Smooth muscle cell (in vitro differentiated cells): ENCODE data around the gene MDH1. TPM values are rescaled to one million over a fixed set of nuclear protein-coding genes. Genes with fewer than 3 reads are reported as not detected.
"Not testable (repeated sequence)": the region's sequence is repeated elsewhere in the genome, so short reads cannot be mapped to it uniquely, and the experiment has no call there.

Experiments used
- DNase-seq: peaks from one replicate; lab custom pipeline; 2025; ENCODE audit not compliant: unreplicated experiment; lab: John Stamatoyannopoulos, UW
- H2AFZ ChIP-seq: fragments of 200-600 bp; sonication (generic); 2 replicates; pipeline ENCODE4 v1.6.0; 2016; ENCODE audit warnings: antibody characterized with exemption, low read depth, mild to moderate bottlenecking
- H3F3A ChIP-seq: fragments of 200-600 bp; sonication (generic); 2 replicates; pipeline ENCODE4 v1.6.0; 2017; ENCODE audit warnings: antibody characterized with exemption, low read depth
- H3K27ac ChIP-seq: fragments of 200-600 bp; sonication (generic); 2 replicates; pipeline ENCODE4 v1.5.1; 2016; ENCODE audit warnings: low read depth, mild to moderate bottlenecking
- H3K27me3 ChIP-seq: fragments of 200-600 bp; sonication (generic); 2 replicates; pipeline ENCODE4 v1.6.1; 2016; ENCODE audit warnings: low read depth, mild to moderate bottlenecking
- H3K36me3 ChIP-seq: fragments of 200-600 bp; sonication (generic); 2 replicates; pipeline ENCODE4 v1.5.1; 2016; ENCODE audit warnings: low read depth
- H3K4me1 ChIP-seq: fragments of 200-600 bp; sonication (generic); 2 replicates; pipeline ENCODE4 v1.5.1; 2016; ENCODE audit warnings: low read depth
- H3K4me2 ChIP-seq: fragments of 200-600 bp; sonication (generic); 2 replicates; pipeline ENCODE4 v1.6.0; 2016; ENCODE audit warnings: mild to moderate bottlenecking
- H3K4me3 ChIP-seq: fragments of 200-600 bp; sonication (generic); 2 replicates; pipeline ENCODE4 v1.5.1; 2016; ENCODE audit warnings: mild to moderate bottlenecking
- H3K79me2 ChIP-seq: fragments of 200-600 bp; sonication (generic); 2 replicates; pipeline ENCODE4 v1.6.0; 2016; ENCODE audit warnings: low read depth, mild to moderate bottlenecking
- H3K9ac ChIP-seq: fragments of 200-600 bp; sonication (generic); 2 replicates; pipeline ENCODE4 v1.6.0; 2016; ENCODE audit warnings: low read depth
- H3K9me3 ChIP-seq: fragments of 200-600 bp; sonication (generic); replicated peaks from 2 replicates; pipeline ENCODE4 v1.5.1; 2016; ENCODE audit warnings: low read depth
- H4K20me1 ChIP-seq: fragments of 200-600 bp; sonication (generic); 2 replicates; pipeline ENCODE4 v1.6.0; 2016; ENCODE audit warnings: low read depth
- WGBS: methylation state at CpG from one replicate; pipeline ENCODE4 v1.1.7; 2016; ENCODE audit warnings: low lambda C conversion rate; 5-methylcytosine and 5-hydroxymethylcytosine counted together
- polyA plus RNA-seq: library from polyadenylated mRNA; unstranded; fragments of >200 nt; fragmentation: Nextera tagmentation; extraction: Ambion mirVana; gene quantifications from 2 replicates; pipeline ENCODE4 v1.2.1, GENCODE V29; 2016
- total RNA-seq: library from RNA; depleted of rRNA; stranded (reverse); fragments of >200 nt; gene quantifications from 2 replicates; pipeline ENCODE4 v1.2.3, GENCODE V29; 2014
- TF ChIP-seq, protein P1 (sequence below): fragments of 200-600 bp; sonication (generic); IDR thresholded peaks from 2 replicates; pipeline ENCODE4 v1.5.1; 2017; ENCODE audit warnings: borderline replicate concordance, mild to moderate bottlenecking, antibody characterized with exemption; ENCODE audit not compliant: insufficient read depth, poor library complexity, severe bottlenecking

MDH1 gene
- total and polyA plus RNA-seq, 2 experiments from 2014 or later, result 275 to 290 TPM

DNA sequence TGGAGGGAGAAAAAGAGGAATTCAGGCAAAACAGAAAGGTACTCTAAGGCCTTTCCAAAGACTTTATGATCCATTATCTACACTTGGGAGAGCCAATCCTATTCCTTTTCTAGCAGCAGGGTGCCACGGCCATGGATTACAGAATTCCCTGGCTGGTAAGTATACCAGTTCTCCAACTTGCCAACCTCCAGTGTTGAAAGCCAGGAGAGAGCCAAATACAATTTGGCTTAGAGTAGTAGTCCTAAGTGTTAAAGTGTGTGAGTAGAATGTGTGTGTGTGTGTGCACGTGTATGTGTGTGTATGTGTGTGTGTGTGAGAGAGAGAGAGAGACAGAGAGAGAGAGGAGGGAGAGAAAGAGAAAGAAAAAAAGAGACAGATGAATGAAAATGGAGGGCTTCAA lies 43.7 kb upstream of the MDH1 start:
- TF ChIP-seq, protein P1, sequence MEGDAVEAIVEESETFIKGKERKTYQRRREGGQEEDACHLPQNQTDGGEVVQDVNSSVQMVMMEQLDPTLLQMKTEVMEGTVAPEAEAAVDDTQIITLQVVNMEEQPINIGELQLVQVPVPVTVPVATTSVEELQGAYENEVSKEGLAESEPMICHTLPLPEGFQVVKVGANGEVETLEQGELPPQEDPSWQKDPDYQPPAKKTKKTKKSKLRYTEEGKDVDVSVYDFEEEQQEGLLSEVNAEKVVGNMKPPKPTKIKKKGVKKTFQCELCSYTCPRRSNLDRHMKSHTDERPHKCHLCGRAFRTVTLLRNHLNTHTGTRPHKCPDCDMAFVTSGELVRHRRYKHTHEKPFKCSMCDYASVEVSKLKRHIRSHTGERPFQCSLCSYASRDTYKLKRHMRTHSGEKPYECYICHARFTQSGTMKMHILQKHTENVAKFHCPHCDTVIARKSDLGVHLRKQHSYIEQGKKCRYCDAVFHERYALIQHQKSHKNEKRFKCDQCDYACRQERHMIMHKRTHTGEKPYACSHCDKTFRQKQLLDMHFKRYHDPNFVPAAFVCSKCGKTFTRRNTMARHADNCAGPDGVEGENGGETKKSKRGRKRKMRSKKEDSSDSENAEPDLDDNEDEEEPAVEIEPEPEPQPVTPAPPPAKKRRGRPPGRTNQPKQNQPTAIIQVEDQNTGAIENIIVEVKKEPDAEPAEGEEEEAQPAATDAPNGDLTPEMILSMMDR, result no peak
- no peak overlapping the region for H3K9ac ChIP-seq
- H3K27me3 ChIP-seq, result no peaks in the 10 kb centered on the region
- H3K4me2 ChIP-seq, result no peak overlapping the region
- no peak overlapping the region for H2AFZ ChIP-seq
- peaks cover 5% of the 10 kb centered on the region for H4K20me1 ChIP-seq
- H3K79me2 ChIP-seq, result peaks cover 3% of the 10 kb centered on the region
- no peaks in the 10 kb centered on the region for H3F3A ChIP-seq
- 95% methylated on average over 2 of the region's 2 CpGs for WGBS
- H3K9me3 ChIP-seq, result no peaks in the 10 kb centered on the region
- H3K4me3 ChIP-seq, result no peak overlapping the region
- no peaks in the 10 kb centered on the region for H3K4me1 ChIP-seq
- H3K27ac ChIP-seq, result no peak overlapping the region
- H3K36me3 ChIP-seq, result no peaks in the 10 kb centered on the region
- no peak for DNase-seq

DNA sequence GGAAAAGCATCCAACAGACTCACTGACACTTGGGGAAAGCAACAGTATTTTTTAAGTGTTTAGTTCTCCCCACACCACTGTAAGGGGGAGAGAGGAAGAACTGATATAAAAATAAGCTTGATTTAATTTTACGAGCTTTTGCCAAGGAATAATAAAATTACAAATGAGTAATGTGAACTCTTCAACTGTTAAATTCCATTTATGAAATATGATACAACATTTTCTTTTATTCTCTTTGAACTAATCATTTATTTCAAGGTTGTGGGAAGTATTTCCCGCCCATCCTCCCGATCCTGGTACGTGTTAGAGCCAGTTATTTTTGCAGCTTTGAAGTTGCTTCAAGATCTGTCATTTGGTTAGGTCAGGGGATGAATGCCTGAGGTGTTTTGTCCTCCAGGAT lies 35.7 kb upstream of the MDH1 start:
- Histone ChIP-seq H3K9ac (no peak overlapping the region), H3K79me2 (no peaks in the 10 kb centered on the region), H2AFZ (no peak overlapping the region), H3K4me1 (no peaks in the 10 kb centered on the region), H3K4me2 (no peak overlapping the region), H3K27me3 (no peaks in the 10 kb centered on the region), H3K36me3 (no peaks in the 10 kb centered on the region), H3K27ac (no peak overlapping the region), H4K20me1 (no peaks in the 10 kb centered on the region), H3K9me3 (no peaks in the 10 kb centered on the region), H3F3A (no peaks in the 10 kb centered on the region), H3K4me3 (no peak overlapping the region)
- 94% methylated on average over 4 of the region's 4 CpGs for WGBS
- TF ChIP-seq, protein P1, result no peak
- no peak for DNase-seq

DNA sequence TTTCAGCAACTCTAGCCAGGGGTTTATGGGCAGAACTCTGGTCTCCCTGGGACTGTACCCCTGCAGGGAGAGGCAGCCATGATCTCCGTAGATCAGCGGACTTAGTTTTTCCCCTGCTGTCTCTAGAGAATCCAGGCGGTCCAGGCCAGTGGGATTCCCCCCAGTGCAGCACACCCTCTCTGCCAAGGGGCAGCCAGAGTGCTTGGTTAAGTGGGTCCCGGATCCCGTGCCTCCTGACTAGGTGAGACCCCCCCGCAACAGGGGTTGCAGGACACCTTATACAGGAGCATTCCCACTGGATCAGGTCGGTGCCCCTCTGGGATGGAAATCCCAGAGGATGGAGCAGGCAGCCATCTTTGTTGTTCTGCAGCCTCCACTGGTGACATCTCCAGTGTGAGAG lies 33.5 kb upstream of the MDH1 start:
- WGBS, result 95% methylated on average over 7 of the region's 7 CpGs
- no peak overlapping the region for H3K4me2 ChIP-seq
- H3K27me3 ChIP-seq, result no peaks in the 10 kb centered on the region
- TF ChIP-seq, protein P1, result no peak
- no peak overlapping the region for H3K9ac ChIP-seq
- H3K79me2 ChIP-seq, result peaks cover 1% of the 10 kb centered on the region
- no peaks in the 10 kb centered on the region for H3K4me1 ChIP-seq
- no peak overlapping the region for H3K27ac ChIP-seq
- H2AFZ ChIP-seq, result no peak overlapping the region
- H3F3A ChIP-seq, result no peaks in the 10 kb centered on the region
- DNase-seq, result no peak
- no peak overlapping the region for H3K4me3 ChIP-seq
- H4K20me1 ChIP-seq, result no peaks in the 10 kb centered on the region
- peaks cover 10% of the 10 kb centered on the region for H3K9me3 ChIP-seq
- H3K36me3 ChIP-seq, result no peaks in the 10 kb centered on the region

DNA sequence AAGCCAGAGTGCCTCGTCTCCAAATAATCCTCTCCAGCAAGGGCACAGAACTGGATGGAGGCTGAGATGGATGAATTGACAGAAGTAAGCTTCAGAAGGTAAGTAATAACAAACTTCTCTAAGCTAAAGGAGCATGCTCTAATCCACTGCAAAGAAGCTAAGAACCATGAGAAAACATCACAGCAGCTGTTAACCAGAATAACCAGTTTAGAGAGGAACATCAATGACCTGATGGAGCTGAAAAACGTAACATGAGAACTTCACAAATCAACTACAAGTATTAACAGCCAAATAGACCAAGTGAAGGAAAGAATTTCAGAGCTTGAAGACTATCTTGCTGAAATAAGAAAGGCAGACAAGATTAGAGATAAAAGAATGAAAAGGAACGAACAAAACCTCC lies 32.8 kb upstream of the MDH1 start:
- no peak overlapping the region for H2AFZ ChIP-seq
- 77% methylated on average over 3 of the region's 3 CpGs for WGBS
- H3K4me2 ChIP-seq, result no peak overlapping the region
- H3F3A ChIP-seq, result no peaks in the 10 kb centered on the region
- H3K79me2 ChIP-seq, result peaks cover 7% of the 10 kb centered on the region
- H4K20me1 ChIP-seq, result no peaks in the 10 kb centered on the region
- DNase-seq, result no peak
- H3K27ac ChIP-seq, result no peak overlapping the region
- H3K4me3 ChIP-seq, result no peak overlapping the region
- peaks cover 11% of the 10 kb centered on the region for H3K9me3 ChIP-seq
- H3K4me1 ChIP-seq, result no peaks in the 10 kb centered on the region
- H3K9ac ChIP-seq, result no peak overlapping the region
- no peaks in the 10 kb centered on the region for H3K27me3 ChIP-seq
- TF ChIP-seq, protein P1, result no peak
- H3K36me3 ChIP-seq, result no peaks in the 10 kb centered on the region

DNA sequence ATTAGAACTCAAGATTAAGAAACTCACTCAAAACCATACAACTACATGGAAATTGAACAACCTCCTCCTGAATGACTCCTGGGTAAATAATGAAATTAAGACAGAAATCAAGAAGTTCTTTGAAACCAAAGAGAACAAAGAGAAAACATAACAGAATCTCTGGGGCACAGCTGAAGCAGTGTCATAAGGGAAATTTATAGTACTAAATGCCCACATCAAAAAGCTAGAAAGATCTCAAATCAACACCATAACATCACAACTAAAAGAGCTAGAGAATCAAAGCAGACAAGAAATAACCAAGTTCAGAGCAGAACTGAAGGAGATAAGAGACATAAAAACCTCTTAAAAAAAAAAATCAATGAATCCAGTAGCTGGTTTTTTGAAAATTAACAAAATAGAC lies 30.9 kb upstream of the MDH1 start:
- not testable (repeated sequence) for H4K20me1 ChIP-seq, H3K9ac ChIP-seq, H3K36me3 ChIP-seq, H3K4me3 ChIP-seq, H2AFZ ChIP-seq, H3K4me2 ChIP-seq, H3K4me1 ChIP-seq, H3F3A ChIP-seq, H3K27me3 ChIP-seq, DNase-seq, H3K27ac ChIP-seq
- Histone ChIP-seq H3K79me2 (peaks cover 11% of the 10 kb centered on the region), H3K9me3 (peaks cover 11% of the 10 kb centered on the region)

DNA sequence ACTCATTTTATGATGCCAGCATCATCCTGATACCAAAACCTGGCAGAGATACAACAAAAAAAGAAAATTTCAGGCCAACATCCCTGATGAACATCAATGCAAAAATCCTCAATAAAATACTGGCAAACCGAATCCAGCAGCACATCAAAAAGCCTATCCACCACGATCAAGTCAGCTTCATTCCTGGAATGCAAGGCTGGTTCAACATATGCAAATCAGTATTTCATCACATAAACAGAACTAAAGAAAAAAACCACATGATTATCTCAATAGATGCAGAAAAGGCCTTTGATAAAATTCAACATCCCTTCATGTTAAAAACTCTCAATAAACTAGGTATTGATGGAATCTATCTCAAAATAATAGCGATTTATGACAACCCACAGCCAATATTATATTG lies 29.8 kb upstream of the MDH1 start:
- not testable (repeated sequence) for H3K36me3 ChIP-seq, H3F3A ChIP-seq, DNase-seq, H3K27me3 ChIP-seq, H3K4me1 ChIP-seq, H2AFZ ChIP-seq, H3K4me2 ChIP-seq, H3K4me3 ChIP-seq, H3K9ac ChIP-seq, H4K20me1 ChIP-seq, H3K27ac ChIP-seq
- peaks cover 11% of the 10 kb centered on the region for H3K79me2 ChIP-seq
- 60% methylated on average over 3 of the region's 3 CpGs for WGBS
- peaks cover 11% of the 10 kb centered on the region for H3K9me3 ChIP-seq
